Measurements from ENCODE around the gene EIF2S1.
A peak's percentile ranks its signal among the peaks of the same experiment; 100 is the strongest.

GRCh38 chr14:67426983-67427606 lies 67.0 kb downstream of the EIF2S1 start:
- TF ChIP-seq ELK1 (IDR thresholded peaks at IDR 0.05; ENCODE audit: low read depth, low read length) (no peak), MAZ (IDR thresholded peaks at IDR 0.05; ENCODE audit: borderline replicate concordance, low read depth, low read length) (no peak), FOSB (CRISPR knock-in tag; IDR thresholded peaks at IDR 0.05) (no peak), CTCF (IDR thresholded peaks at IDR 0.05) (peak; percentile 78), EP300 (IDR thresholded peaks at IDR 0.05) (no peak), ZFP36 (IDR thresholded peaks at IDR 0.05; ENCODE audit: borderline replicate concordance, partially characterized antibody) (no peak)

All from A549 (cell line).